Activated B cell treated with CpG ODN at 0.5 μM for 24 hours (primary cell): ENCODE measurements around the gene OSBPL6. TPM values are rescaled to one million over a fixed set of nuclear protein-coding genes. Genes with fewer than 3 reads are reported as not detected.

Source experiments
- ATAC-seq: fragments of 200-7000 bp; cut with Tn5 transposase; one replicate; pipeline ENCODE4 v1.10.0; 2021; ENCODE audit warnings: low read depth, mild to moderate bottlenecking, moderate library complexity
- CTCF ChIA-PET: fragments of 350-600 bp; sonication (Branson Sonifier 250); formaldehyde crosslinking; loops from one replicate; lab custom pipeline; 2021; ENCODE audit warnings: antibody characterized with exemption; lab: Charles Lee
- POLR2A ChIA-PET: fragments of 350-600 bp; sonication (Branson Sonifier 250); formaldehyde crosslinking; loops from one replicate; lab custom pipeline; 2021; ENCODE audit warnings: antibody characterized with exemption; lab: Charles Lee
- DNase-seq: peaks from one replicate; pipeline ENCODE4 v3.0.0; 2022
- H3K27ac Mint-ChIP-seq: one replicate; pipeline ENCODE4 v1.8.0; 2020; ENCODE audit warnings: mixed read lengths
- H3K27me3 Mint-ChIP-seq: one replicate; pipeline ENCODE4 v1.8.0; 2021; ENCODE audit warnings: mixed read lengths
- H3K36me3 Mint-ChIP-seq: one replicate; pipeline ENCODE4 v1.8.0; 2021; ENCODE audit warnings: low read depth, mixed read lengths
- H3K4me1 Mint-ChIP-seq: one replicate; pipeline ENCODE4 v1.8.0; 2021; ENCODE audit warnings: mixed read lengths
- H3K4me3 Mint-ChIP-seq: one replicate; pipeline ENCODE4 v1.8.0; 2020; ENCODE audit warnings: mild to moderate bottlenecking, mixed read lengths
- H3K9me3 Mint-ChIP-seq: one replicate; pipeline ENCODE4 v1.8.0; 2020; ENCODE audit warnings: mixed read lengths
- intact Hi-C: fragments of 100-400 bp; cut with micrococcal nuclease; formaldehyde crosslinking; loops from one replicate; pipeline ENCODE4 v1.15.1; 2024
- total RNA-seq: library from RNA; stranded (reverse); gene quantifications from 2 replicates; pipeline ENCODE4 v1.2.3, GENCODE V29; 2022
- TF ChIP-seq, protein P1 (sequence below): fragments of 200-600 bp; IDR thresholded peaks from one replicate; pipeline ENCODE4 v1.8.0; 2022; ENCODE audit warnings: antibody characterized with exemption, mild to moderate bottlenecking

OSBPL6 gene
- total RNA-seq, 1 donor from 2014 or later: not detected

DNA sequence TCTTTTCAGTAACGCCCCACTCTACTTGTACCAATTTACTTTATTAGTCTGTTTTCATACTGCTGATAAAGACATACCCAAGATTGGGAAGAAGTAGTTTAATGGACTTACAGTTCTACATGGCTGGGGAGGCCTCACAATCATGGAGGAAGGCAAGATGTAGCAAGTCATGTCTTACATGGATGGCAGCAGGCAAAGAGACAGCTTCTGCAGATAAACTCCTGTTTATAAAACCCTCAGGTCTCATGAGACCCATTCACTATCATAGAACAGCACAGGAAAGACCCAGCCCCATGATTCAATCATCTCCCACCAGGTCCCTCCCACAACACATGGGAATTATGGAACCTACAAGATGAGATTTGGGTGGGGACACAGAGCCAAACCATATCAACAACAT lies 38.8 kb upstream of the OSBPL6 start:
- H3K4me1 Mint-ChIP-seq: no peaks in the 10 kb centered on the region
- peaks cover 10% of the 10 kb centered on the region for H3K27me3 Mint-ChIP-seq
- no peaks in the 10 kb centered on the region for H3K36me3 Mint-ChIP-seq
- DNase-seq: no peak
- ChIA-PET CTCF (no interaction called here), POLR2A (no interaction called here)
- intact Hi-C loops: no loop called here
- TF ChIP-seq, protein P1, sequence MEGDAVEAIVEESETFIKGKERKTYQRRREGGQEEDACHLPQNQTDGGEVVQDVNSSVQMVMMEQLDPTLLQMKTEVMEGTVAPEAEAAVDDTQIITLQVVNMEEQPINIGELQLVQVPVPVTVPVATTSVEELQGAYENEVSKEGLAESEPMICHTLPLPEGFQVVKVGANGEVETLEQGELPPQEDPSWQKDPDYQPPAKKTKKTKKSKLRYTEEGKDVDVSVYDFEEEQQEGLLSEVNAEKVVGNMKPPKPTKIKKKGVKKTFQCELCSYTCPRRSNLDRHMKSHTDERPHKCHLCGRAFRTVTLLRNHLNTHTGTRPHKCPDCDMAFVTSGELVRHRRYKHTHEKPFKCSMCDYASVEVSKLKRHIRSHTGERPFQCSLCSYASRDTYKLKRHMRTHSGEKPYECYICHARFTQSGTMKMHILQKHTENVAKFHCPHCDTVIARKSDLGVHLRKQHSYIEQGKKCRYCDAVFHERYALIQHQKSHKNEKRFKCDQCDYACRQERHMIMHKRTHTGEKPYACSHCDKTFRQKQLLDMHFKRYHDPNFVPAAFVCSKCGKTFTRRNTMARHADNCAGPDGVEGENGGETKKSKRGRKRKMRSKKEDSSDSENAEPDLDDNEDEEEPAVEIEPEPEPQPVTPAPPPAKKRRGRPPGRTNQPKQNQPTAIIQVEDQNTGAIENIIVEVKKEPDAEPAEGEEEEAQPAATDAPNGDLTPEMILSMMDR: no peak
- H3K4me3 Mint-ChIP-seq: no peak overlapping the region
- no peak for ATAC-seq
- peaks cover 5% of the 10 kb centered on the region for H3K9me3 Mint-ChIP-seq
- H3K27ac Mint-ChIP-seq: no peak overlapping the region

DNA sequence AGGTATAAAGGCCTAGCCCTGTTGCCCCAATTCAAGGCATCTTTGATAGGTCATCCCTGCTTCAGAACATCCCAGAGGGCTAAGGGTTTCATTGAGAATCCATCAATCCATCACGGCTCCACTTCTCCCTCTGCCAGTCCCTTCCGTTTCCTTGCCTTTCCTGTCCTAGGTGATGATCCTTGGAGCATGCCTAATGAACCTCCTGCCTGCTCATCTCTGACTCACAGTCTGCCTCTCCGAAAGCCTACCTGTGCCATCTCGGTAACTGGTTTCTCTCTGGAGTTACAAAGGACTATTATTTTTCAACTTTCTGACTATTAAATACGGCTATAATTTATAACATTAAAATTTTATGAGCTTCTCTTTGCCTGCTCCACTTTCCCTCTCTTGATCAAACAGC lies 36.7 kb upstream of the OSBPL6 start:
- Mint-ChIP-seq H3K27ac (no peak overlapping the region), H3K27me3 (peaks cover 8% of the 10 kb centered on the region), H3K9me3 (peaks cover 5% of the 10 kb centered on the region), H3K4me3 (no peak overlapping the region), H3K36me3 (no peaks in the 10 kb centered on the region), H3K4me1 (no peaks in the 10 kb centered on the region)
- ChIA-PET CTCF (no interaction called here), POLR2A (no interaction called here)
- TF ChIP-seq, protein P1: no peak
- intact Hi-C loops: no loop called here
- no peak for ATAC-seq
- no peak for DNase-seq

- Mint-ChIP-seq H3K4me1 (no peaks in the 10 kb centered on the region), H3K36me3 (no peaks in the 10 kb centered on the region), H3K27me3 (peaks cover 10% of the 10 kb centered on the region)
Observed at GRCh38 chr2:178159966-178160365, 34.3 kb upstream of the OSBPL6 start.

GRCh38 chr2:178160601-178161000 lies 33.7 kb upstream of the OSBPL6 start:
- CTCF ChIA-PET: no interaction called here
- DNase-seq (no peak), ATAC-seq (no peak)
- peaks cover 4% of the 10 kb centered on the region for H3K27me3 Mint-ChIP-seq
- H3K4me3 Mint-ChIP-seq: no peak overlapping the region
- intact Hi-C loops: no loop called here
- no peaks in the 10 kb centered on the region for H3K4me1 Mint-ChIP-seq
- POLR2A ChIA-PET: no interaction called here
- TF ChIP-seq, protein P1: no peak
- no peaks in the 10 kb centered on the region for H3K36me3 Mint-ChIP-seq
- H3K27ac Mint-ChIP-seq: no peak overlapping the region
- peaks cover 1% of the 10 kb centered on the region for H3K9me3 Mint-ChIP-seq

More at GRCh38 chr2:178159966-178160365, 34.3 kb upstream of the OSBPL6 start:
- Mint-ChIP-seq H3K27ac (no peak overlapping the region), H3K9me3 (peaks cover 5% of the 10 kb centered on the region), H3K4me3 (no peak overlapping the region)
- DNase-seq (no peak), ATAC-seq (no peak)
- TF ChIP-seq, protein P1: no peak
- intact Hi-C loops: no loop called here
- ChIA-PET CTCF (no interaction called here), POLR2A (no interaction called here)

- TF ChIP-seq, protein P1: no peak
- DNase-seq (no peak), ATAC-seq (no peak)
- intact Hi-C loops: no loop called here
- ChIA-PET POLR2A (no interaction called here), CTCF (no interaction called here)
- no peaks in the 10 kb centered on the region for H3K36me3 Mint-ChIP-seq
- H3K4me1 Mint-ChIP-seq: no peaks in the 10 kb centered on the region
- H3K27ac Mint-ChIP-seq: no peak overlapping the region
- peaks cover 4% of the 10 kb centered on the region for H3K27me3 Mint-ChIP-seq
- H3K9me3 Mint-ChIP-seq: no peaks in the 10 kb centered on the region
- H3K4me3 Mint-ChIP-seq: no peak overlapping the region
Observed at GRCh38 chr2:178163395-178163794, 30.9 kb upstream of the OSBPL6 start.
